Occipital lobe (tissue), 2 donors: ENCODE measurements around the gene C2CD4C. TPM values are rescaled to one million over a fixed set of nuclear protein-coding genes. Genes with fewer than 3 reads are reported as not detected.
"Not testable (repeated sequence)": the region's sequence is repeated elsewhere in the genome, so short reads cannot be mapped to it uniquely, and the experiment has no call there.

ENCODE experiments used
- DNase-seq: peaks from one replicate; lab custom pipeline; 2025; lab: John Stamatoyannopoulos, UW
- total RNA-seq: library from RNA; depleted of rRNA; stranded (reverse); fragments of >200 nt; gene quantifications from one replicate; pipeline ENCODE4 v1.2.3, GENCODE V29; 2014

C2CD4C gene
- total RNA-seq, 1 donor from 2014 or later: 16.1 TPM

GRCh38 chr19:438416-438958, 29.5 kb upstream of the C2CD4C start:
- no peak for DNase-seq

- no peak for DNase-seq
Measured at GRCh38 chr19:437041-437440, 28.1 kb upstream of the C2CD4C start.

DNA sequence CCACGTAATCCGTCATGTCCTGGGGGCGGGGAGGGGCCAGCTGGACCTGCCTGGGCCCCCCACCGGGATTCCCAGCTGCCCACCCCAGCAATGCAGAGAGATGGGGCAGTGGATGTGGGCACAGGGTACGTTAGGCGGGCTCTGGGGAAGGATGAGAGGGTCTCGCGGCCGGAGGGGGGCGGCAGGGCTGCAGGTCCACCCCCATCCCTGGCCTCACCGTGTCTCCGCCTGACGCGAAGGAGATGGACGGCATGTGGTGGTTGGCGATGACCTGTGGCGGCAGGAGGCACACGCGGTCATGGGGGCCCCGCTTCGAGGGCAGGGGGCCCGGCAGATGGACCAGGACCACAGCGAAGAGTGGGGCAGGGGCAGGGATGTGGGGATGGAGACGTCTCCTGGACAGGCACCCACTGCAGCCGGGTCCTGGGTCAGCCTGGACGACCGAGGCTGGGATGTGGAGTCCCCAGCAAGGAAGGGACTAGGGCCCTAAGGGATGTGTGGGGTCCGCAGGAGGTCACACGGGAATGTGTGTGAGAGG, 27.5 kb upstream of the C2CD4C start:
- no peak for DNase-seq

GRCh38 chr19:435707-436412, 26.9 kb upstream of the C2CD4C start:
- DNase-seq: no peak

- DNase-seq: no peak
Measured at GRCh38 chr19:435056-435706, 26.2 kb upstream of the C2CD4C start.

- DNase-seq: no peak
Measured at GRCh38 chr19:434152-434960, 25.4 kb upstream of the C2CD4C start.

DNA sequence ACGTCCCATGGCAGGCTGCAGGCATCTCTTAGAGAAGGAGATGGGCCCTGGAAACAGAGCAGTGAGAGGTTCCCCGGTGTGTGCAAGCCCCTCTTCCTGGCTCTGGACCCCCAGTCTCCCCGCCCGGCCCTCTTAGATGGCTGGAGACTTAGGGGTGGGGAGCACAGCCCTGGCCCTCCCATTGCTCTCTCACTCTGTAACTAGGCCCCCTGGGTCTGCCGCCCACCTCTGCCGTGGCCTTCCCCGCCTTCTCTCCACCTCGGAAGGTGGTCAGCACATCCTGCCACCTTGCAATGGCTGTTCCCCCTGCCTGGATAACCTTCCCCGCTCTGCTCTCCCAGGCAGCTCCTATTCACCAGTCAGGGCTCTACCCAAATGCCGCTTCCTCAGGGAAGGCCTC, 21.8 kb upstream of the C2CD4C start:
- no peak for DNase-seq

GRCh38 chr19:428149-428548, 19.2 kb upstream of the C2CD4C start:
- no peak for DNase-seq

- DNase-seq: not testable (repeated sequence)
Measured at GRCh38 chr19:427675-428074, 18.7 kb upstream of the C2CD4C start.

- peak; percentile 37 for DNase-seq
Measured at GRCh38 chr19:426725-427445, 17.9 kb upstream of the C2CD4C start.

DNA sequence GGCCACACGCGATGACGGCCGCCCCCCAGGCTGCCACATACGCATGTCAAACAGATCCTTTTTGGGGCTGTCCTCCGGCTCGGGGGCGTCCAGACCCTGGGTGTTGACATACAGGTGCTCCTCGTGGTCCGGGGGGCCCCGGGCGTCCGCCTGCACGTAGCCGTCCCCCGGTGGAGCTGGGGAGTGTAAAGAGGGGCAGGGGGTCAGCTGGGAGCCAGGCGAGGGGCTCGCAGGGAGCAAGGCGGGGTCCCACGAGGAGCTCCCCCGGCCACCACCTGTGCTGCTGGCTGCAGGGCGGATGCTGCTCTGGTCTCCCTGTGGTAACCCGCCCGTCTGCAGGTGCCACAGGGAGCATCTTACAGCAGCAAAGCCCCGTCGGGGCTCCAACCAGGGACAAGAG, 16.1 kb upstream of the C2CD4C start:
- DNase-seq: no peak

DNA sequence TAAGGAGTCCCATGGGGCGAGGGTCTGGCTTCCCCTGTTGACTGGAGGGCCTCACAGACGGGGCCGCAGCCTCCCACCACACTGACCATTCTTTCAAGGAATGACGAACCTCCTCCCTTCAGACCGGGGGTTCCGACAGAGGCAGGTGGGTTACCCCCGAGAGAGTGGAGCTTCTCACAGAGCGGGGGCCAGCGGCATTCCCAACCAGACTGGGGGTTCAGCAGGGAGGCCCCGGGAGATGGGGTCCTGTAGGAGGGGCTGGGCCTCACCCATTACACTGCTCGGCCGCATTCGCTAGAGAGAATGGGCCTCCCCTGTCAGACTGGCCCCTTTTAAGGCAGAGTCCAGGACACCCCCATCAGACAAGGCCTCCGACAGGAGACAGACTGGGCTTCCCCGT, 15.6 kb upstream of the C2CD4C start:
- no peak for DNase-seq

GRCh38 chr19:423691-424466, 14.9 kb upstream of the C2CD4C start:
- DNase-seq: no peak

GRCh38 chr19:422917-423226, 13.9 kb upstream of the C2CD4C start:
- DNase-seq: not testable (repeated sequence)

- no peak for DNase-seq
Measured at GRCh38 chr19:422213-422916, 13.4 kb upstream of the C2CD4C start.

- DNase-seq: no peak
Measured at GRCh38 chr19:419721-420515, 11.0 kb upstream of the C2CD4C start.

- no peak for DNase-seq
Measured at GRCh38 chr19:418761-419671, 10.1 kb upstream of the C2CD4C start.

DNA sequence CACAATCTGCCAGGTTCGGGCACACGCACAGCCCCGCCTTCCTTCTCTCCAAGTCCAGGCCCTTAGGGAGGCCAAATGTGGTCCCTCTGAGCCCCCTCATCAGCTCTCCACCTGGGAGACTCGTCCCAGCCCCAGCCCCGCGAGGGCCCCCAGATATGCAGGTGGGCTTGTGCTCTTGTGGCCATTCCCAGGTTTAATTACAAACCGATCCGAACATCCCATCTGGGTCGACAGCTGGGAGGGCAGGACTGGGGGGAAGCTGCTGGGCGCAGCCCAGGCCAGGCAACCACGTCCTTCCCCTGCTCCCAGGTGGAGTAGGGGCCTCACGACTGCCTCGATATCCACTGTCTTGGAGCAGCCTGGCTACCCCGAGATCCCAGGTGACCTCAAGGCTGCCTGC, 7.5 kb upstream of the C2CD4C start:
- no peak for DNase-seq
